Anterior cingulate cortex (tissue), 58 donors: Measurements from ENCODE around the gene GALNT2.
A peak's percentile ranks its signal among the peaks of the same experiment; 100 is the strongest.

Source experiments
- DNase-seq, 58 donors: peaks; one replicate each; lab custom pipeline; 2025; lab: John Stamatoyannopoulos, UW

Gene GALNT2

GRCh38 chr1:230109066-230109465 lies 42.0 kb downstream of the GALNT2 start:
- no peak for DNase-seq

GRCh38 chr1:230109895-230110667 lies 43.0 kb downstream of the GALNT2 start:
- no peak for DNase-seq

GRCh38 chr1:230110971-230111370 lies 43.9 kb downstream of the GALNT2 start:
- no peak for DNase-seq

- DNase-seq, result peak in 43 of 58 donors; percentile 13 to 83 (median 55)
These were observed 45.2 kb downstream of the GALNT2 start for GRCh38 chr1:230112131-230112701.

GRCh38 chr1:230112782-230113181 lies 45.7 kb downstream of the GALNT2 start:
- DNase-seq, result no peak

- no peak for DNase-seq
These were observed 46.2 kb downstream of the GALNT2 start for GRCh38 chr1:230113235-230113592.

- peak in 4 of 58 donors; percentile 22 to 37 (median 32) for DNase-seq
These were observed 46.7 kb downstream of the GALNT2 start for GRCh38 chr1:230113593-230114236.

- DNase-seq, result no peak
These were observed 47.2 kb downstream of the GALNT2 start for GRCh38 chr1:230114237-230114651.

GRCh38 chr1:230117694-230118093 lies 50.7 kb downstream of the GALNT2 start:
- no peak for DNase-seq

GRCh38 chr1:230119340-230119739 lies 52.3 kb downstream of the GALNT2 start:
- DNase-seq, result no peak

GRCh38 chr1:230120289-230120920 lies 53.4 kb downstream of the GALNT2 start:
- DNase-seq, result no peak

- DNase-seq, result no peak
These were observed 53.9 kb downstream of the GALNT2 start for GRCh38 chr1:230120921-230121381.

GRCh38 chr1:230121950-230122349 lies 54.9 kb downstream of the GALNT2 start:
- DNase-seq, result no peak

- no peak for DNase-seq
These were observed 55.6 kb downstream of the GALNT2 start for GRCh38 chr1:230122366-230123279.

- no peak for DNase-seq
These were observed 56.5 kb downstream of the GALNT2 start for GRCh38 chr1:230123280-230124185.

GRCh38 chr1:230124186-230125128 lies 57.4 kb downstream of the GALNT2 start:
- no peak for DNase-seq

GRCh38 chr1:230125141-230125540 lies 58.1 kb downstream of the GALNT2 start:
- DNase-seq, result no peak
